Ascending aorta (tissue), 2 donors: Measurements from ENCODE around the gene MRPL55. TPM values are rescaled to one million over a fixed set of nuclear protein-coding genes. Genes with fewer than 3 reads are reported as not detected.

Experiments
- DNase-seq, 2 donors: peaks; one replicate each; pipeline ENCODE4 v3.0.0-alpha.2; 2019; ENCODE audit warnings: low spot score in 2 of 2
- H3K27ac ChIP-seq, 2 donors: fragments of 200-600 bp; sonication (generic); one replicate each; pipeline ENCODE4 v1.5.1; 2016 to 2017; ENCODE audit warnings: mild to moderate bottlenecking in 1 of 2
- H3K27me3 ChIP-seq: fragments of 200-600 bp; sonication (generic); one replicate; pipeline ENCODE4 v1.5.1; 2017
- H3K36me3 ChIP-seq, 2 donors: fragments of 200-600 bp; sonication (generic); one replicate each; pipeline ENCODE4 v1.5.1; 2016
- H3K4me1 ChIP-seq, 2 donors: fragments of 200-600 bp; sonication (generic); one replicate each; pipeline ENCODE4 v1.5.1; 2016 to 2017; ENCODE audit warnings: mild to moderate bottlenecking in 1 of 2
- H3K4me3 ChIP-seq, 2 donors: fragments of 200-600 bp; sonication (generic); one replicate each; pipeline ENCODE4 v1.5.1; 2016 to 2017; ENCODE audit warnings: mild to moderate bottlenecking in 1 of 2
- H3K9me3 ChIP-seq, 2 donors: fragments of 200-600 bp; sonication (generic); one replicate each; pipeline ENCODE4 v1.5.1; 2016
- intact Hi-C: fragments of 100-400 bp; cut with DNase I; formaldehyde crosslinking; loops from one replicate; pipeline ENCODE4 v1.15.1; 2023
- total RNA-seq: library from RNA; depleted of rRNA; stranded (reverse); fragments of >200 nt; gene quantifications from one replicate; pipeline ENCODE4 v1.1.0, GENCODE V29; 2016
- TF ChIP-seq, protein P1 (sequence below), 3 experiments: fragments of 200-600 bp in 2 of 3; fragments of 450-650 bp in 1 of 3; sonication (generic) in 2 of 3; IDR thresholded peaks; one replicate each; pipeline ENCODE4 v1.5.1; 2016 to 2019; ENCODE audit warnings: antibody characterized with exemption in 3 of 3, mild to moderate bottlenecking in 1 of 3, moderate library complexity in 1 of 3

The MRPL55 gene
- total RNA-seq, 1 donor from 2014 or later = 23.6 TPM

DNA sequence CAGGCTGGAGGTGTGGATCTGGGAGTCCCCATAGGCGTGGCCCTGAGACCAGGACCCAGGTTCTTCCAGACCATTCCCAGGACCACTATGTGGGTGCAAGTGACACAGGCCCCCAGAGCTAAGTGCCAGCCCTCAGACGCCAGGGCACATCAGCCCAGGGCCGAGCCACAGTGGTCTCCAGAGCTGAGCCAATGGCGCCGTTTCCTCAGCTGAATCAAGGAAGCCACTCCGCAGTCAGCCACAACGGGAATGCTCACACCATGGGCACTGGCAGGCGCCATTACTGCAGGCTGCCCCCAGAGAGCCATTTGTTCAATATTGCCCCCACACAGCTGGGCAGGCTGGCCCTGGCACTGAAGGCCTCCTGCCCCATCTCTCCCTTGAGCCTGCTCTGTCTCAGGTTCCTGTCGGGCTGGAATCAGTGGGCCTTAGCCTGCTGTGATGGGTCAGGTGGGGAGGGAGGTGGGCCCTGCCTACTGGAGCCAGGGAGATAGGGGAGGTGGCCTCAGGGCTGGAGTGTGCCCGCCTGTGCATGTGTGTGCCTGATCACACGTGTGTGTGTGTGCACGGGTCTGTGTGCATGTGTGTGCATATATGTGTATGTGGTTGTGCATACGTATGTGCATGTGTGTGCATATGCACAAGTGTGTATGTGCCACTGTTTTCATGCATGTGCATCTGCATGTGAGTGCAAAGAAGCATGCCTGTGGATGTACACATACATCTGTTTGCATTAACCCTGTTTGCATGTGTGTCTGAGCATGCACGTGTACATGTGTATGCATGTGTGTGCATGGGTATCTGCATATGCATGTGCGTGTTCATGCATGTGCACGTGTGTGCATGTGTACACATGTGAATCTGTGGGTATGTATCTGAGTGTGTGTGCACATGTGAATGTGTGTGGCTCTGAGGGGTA, 46.8 kb upstream of the MRPL55 start:
- no peak for DNase-seq
- H3K4me1 ChIP-seq = peaks cover 0 to 10% of the 10 kb centered on the region in 2 donors
- H3K27ac ChIP-seq = no peak overlapping the region
- no peak overlapping the region for H3K4me3 ChIP-seq
- no peaks in the 10 kb centered on the region for H3K27me3 ChIP-seq
- intact Hi-C loops = no loop called here
- H3K36me3 ChIP-seq = no peaks in the 10 kb centered on the region
- no peaks in the 10 kb centered on the region for H3K9me3 ChIP-seq
- TF ChIP-seq, protein P1, sequence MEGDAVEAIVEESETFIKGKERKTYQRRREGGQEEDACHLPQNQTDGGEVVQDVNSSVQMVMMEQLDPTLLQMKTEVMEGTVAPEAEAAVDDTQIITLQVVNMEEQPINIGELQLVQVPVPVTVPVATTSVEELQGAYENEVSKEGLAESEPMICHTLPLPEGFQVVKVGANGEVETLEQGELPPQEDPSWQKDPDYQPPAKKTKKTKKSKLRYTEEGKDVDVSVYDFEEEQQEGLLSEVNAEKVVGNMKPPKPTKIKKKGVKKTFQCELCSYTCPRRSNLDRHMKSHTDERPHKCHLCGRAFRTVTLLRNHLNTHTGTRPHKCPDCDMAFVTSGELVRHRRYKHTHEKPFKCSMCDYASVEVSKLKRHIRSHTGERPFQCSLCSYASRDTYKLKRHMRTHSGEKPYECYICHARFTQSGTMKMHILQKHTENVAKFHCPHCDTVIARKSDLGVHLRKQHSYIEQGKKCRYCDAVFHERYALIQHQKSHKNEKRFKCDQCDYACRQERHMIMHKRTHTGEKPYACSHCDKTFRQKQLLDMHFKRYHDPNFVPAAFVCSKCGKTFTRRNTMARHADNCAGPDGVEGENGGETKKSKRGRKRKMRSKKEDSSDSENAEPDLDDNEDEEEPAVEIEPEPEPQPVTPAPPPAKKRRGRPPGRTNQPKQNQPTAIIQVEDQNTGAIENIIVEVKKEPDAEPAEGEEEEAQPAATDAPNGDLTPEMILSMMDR (IDR thresholded peaks at IDR 0.05) = no peak

DNA sequence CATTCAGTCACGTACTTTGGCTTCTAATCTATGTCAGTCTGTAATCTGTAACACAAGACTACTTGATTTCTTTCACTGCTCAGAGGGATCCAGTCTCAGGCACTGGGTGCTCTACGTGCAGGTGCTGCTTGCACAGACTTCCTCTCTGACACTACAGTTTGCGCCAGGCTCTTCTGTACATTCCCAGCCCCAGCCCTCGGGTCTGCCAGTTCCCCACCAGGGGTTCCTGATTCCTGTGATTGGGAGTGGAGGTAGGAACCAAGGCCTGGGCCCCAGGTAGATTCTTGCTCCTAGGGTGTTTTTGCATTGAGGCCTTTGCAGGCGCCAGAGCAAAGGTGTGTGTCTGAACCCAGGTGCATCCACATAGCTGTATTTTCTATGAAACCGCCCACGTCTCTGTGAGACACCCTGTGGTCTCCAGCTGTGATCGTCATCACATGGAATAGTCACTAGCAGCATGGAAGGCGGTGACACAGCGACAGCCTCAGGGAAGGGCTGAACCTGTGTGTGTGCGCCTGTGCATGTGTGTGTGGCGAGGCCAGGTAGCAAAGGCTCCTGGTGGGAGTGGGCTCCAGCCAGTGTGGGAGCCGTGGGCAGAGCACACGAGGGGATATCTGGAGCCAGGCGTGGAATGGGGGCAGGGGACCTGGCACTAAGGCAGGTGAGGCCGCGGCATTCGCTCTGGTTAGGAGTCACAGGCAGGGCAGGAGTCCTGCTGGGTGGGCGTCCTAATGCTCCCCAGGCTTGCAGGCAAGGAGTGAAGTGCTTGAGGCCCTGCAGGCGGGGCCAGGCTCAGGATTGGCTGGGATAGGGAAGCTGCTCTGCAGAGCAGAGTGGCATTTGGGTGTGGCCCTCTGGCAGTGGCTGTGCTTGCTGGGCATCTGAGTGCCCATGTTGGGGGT, 45.8 kb upstream of the MRPL55 start:
- Histone ChIP-seq H3K27ac (no peak overlapping the region), H3K4me1 (peaks cover 5 to 18% of the 10 kb centered on the region in 2 donors), H3K9me3 (no peaks in the 10 kb centered on the region), H3K36me3 (no peaks in the 10 kb centered on the region), H3K4me3 (no peak overlapping the region), H3K27me3 (no peaks in the 10 kb centered on the region)
- DNase-seq = no peak
- intact Hi-C loops = no loop called here
- TF ChIP-seq, protein P1 (IDR thresholded peaks at IDR 0.05) = no peak

DNA sequence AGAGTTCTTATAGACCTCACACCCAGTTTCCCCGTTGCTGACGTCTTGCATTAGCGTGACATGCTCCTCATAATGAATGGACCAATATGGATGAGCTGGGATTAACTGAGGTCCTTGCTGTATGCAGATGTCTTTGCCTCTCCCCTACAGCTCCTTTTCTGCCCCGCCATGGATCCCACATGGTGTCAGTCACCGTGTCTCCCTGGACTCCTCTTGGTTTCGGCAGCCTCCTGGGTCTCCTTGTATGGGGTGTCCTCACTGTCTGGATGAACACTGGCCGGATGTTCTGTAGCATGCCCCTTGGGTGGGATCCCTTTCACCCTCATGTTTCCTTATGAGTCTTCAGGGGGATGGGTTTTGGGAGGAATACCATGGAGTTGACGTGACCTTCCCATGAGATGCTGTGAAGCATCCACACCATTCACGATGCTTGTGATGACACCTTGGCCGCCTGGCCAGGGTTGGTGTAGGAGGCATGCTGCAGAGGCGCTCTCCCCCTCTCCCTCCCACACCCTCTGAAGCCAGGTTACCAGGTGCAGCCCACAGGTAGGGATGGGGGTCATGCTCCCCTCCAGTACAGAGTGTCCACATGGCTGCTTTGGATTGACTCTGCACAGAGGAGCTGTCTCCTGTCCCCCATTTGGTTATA, 45.0 kb upstream of the MRPL55 start:
- no peak overlapping the region for H3K27ac ChIP-seq
- no peak overlapping the region for H3K4me3 ChIP-seq
- TF ChIP-seq, protein P1 (IDR thresholded peaks at IDR 0.05) = no peak
- H3K36me3 ChIP-seq = no peaks in the 10 kb centered on the region
- H3K4me1 ChIP-seq = peaks cover 8 to 26% of the 10 kb centered on the region in 2 donors
- DNase-seq = no peak
- intact Hi-C loops = no loop called here
- H3K9me3 ChIP-seq = no peaks in the 10 kb centered on the region
- no peaks in the 10 kb centered on the region for H3K27me3 ChIP-seq

DNA sequence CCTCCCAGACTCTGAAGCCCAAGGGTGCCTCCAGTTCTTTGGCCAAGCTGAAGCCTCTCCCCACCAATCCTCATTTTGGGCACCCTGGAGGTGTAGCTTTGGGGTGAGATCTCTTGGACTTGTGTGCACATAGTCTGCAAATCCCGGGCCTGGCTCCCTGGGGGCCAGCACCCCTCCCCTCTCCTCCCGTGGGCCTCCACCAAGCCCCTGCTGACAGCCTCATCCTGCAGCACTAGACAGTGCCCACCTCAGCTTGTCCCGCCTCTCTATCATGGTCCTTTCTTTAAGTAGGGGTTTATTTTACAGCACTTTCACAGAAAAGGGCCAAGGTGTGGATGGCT, 43.8 kb upstream of the MRPL55 start:
- Histone ChIP-seq H3K27ac (no peak overlapping the region), H3K27me3 (no peaks in the 10 kb centered on the region), H3K9me3 (no peaks in the 10 kb centered on the region), H3K4me3 (no peak overlapping the region), H3K36me3 (peaks cover 7 to 9% of the 10 kb centered on the region in 2 donors), H3K4me1 (peaks cover 8 to 30% of the 10 kb centered on the region in 2 donors)
- intact Hi-C loops = no loop called here
- TF ChIP-seq, protein P1 (IDR thresholded peaks at IDR 0.05) = no peak
- no peak for DNase-seq

DNA sequence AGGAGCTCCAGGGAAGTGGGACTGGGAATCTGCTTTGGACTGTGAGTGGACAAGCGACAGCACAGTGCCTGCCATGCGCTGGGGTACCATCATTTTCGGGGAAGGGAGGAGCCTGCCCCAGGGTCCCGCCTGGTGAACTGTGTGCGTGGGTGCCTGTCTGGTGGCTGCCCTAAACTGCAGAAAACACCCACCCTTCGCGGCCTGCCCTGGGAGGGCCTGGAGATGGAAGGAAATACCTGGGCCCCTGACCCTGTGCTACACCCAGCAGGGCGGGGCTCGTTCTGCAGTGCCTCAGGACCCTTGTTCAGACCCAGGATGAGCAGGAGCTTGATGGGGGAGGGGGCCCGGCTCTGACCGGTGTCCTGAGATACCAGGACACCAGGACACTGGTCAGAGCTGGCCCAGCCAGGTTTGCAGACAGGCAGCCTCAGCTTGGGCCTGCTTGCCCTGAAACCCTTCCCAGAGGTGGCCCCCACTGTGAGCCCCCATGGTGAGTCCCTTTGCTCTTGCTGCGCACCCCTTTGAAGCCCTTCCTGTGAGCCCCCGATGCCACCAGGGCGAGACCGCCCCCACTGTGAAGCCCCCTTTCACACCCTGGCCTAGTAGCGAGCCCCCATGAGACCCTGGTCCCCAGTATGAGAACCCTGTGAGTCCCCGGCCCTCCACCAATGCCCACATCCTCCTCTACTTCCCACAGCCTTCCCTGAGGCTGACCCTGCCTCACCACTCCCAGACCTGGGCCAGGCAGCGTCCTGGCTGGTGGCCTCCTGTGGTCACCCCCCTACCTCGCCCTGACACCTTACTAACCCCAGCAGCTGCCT, 43.2 kb upstream of the MRPL55 start:
- intact Hi-C loops = no loop called here
- TF ChIP-seq, protein P1 (IDR thresholded peaks at IDR 0.05) = no peak
- DNase-seq = no peak
- no peaks in the 10 kb centered on the region for H3K27me3 ChIP-seq
- no peak overlapping the region for H3K27ac ChIP-seq
- no peak overlapping the region for H3K4me3 ChIP-seq
- no peaks in the 10 kb centered on the region for H3K9me3 ChIP-seq
- peaks cover 8 to 30% of the 10 kb centered on the region in 2 donors for H3K4me1 ChIP-seq
- H3K36me3 ChIP-seq = peaks cover 13% of the 10 kb centered on the region in 2 donors
